Endodermal cell (in vitro differentiated cells): ENCODE data around the gene EML1. TPM values are rescaled to one million over a fixed set of nuclear protein-coding genes. Genes with fewer than 3 reads are reported as not detected.

Source experiments
- DNase-seq: peaks from one replicate; pipeline ENCODE4 v3.0.0-alpha.2; 2017
- H3K27ac ChIP-seq: 2 replicates; pipeline ENCODE4 v1.5.1; 2013; ENCODE audit warnings: mild to moderate bottlenecking, low read depth, low read length, moderate library complexity
- H3K27me3 ChIP-seq: 2 replicates; pipeline ENCODE4 v1.6.1; 2013; ENCODE audit warnings: mild to moderate bottlenecking, low read length, moderate library complexity; ENCODE audit not compliant: insufficient read depth, control insufficient read depth, poor library complexity, severe bottlenecking
- H3K36me3 ChIP-seq: 2 replicates; pipeline ENCODE4 v1.7.0; 2013; ENCODE audit warnings: mild to moderate bottlenecking, low read length, moderate library complexity; ENCODE audit not compliant: control insufficient read depth, insufficient read depth
- H3K4me1 ChIP-seq: one replicate; pipeline ENCODE4 v1.7.0; 2013; ENCODE audit warnings: low read length; ENCODE audit not compliant: control insufficient read depth, insufficient read depth
- H3K4me3 ChIP-seq: 2 replicates; pipeline ENCODE4 v1.5.1; 2013; ENCODE audit warnings: mild to moderate bottlenecking, low read length, moderate library complexity
- H3K9ac ChIP-seq: 2 replicates; pipeline ENCODE4 v1.6.1; 2013; ENCODE audit warnings: mild to moderate bottlenecking, low read length, moderate library complexity; ENCODE audit not compliant: poor library complexity, severe bottlenecking; ENCODE audit errors: extremely low read depth
- H3K9me3 ChIP-seq: 2 replicates; pipeline ENCODE4 v1.6.1; 2013; ENCODE audit warnings: mild to moderate bottlenecking, low read length, moderate library complexity; ENCODE audit not compliant: control insufficient read depth
- H3K27ac Mint-ChIP-seq: 2 replicates; pipeline ENCODE4 v1.8.0; 2020; ENCODE audit warnings: mixed read lengths
- H3K27me3 Mint-ChIP-seq: 2 replicates; pipeline ENCODE4 v1.8.0; 2021; ENCODE audit warnings: mild to moderate bottlenecking, mixed read lengths; ENCODE audit not compliant: insufficient read depth
- H3K36me3 Mint-ChIP-seq: 2 replicates; pipeline ENCODE4 v1.8.0; 2020; ENCODE audit warnings: low read depth, mixed read lengths
- H3K4me1 Mint-ChIP-seq: 2 replicates; pipeline ENCODE4 v1.8.0; 2020; ENCODE audit warnings: mixed read lengths
- H3K4me3 Mint-ChIP-seq: 2 replicates; pipeline ENCODE4 v1.8.0; 2020; ENCODE audit warnings: mild to moderate bottlenecking, moderate library complexity, mixed read lengths
- H3K9me3 Mint-ChIP-seq: 2 replicates; pipeline ENCODE4 v1.8.0; 2020; ENCODE audit warnings: mild to moderate bottlenecking, mixed read lengths
- whole genome bisulfite sequencing, 2 experiments: methylation state at CpG; one replicate each; pipeline versions ENCODE4 v1.1.5 to v1.1.7; 2013; ENCODE audit warnings: missing lambda C conversion rate in 2 of 2, mixed read lengths in 1 of 2; ENCODE audit not compliant: insufficient coverage in 1 of 2, insufficient read length in 1 of 2; 5-methylcytosine and 5-hydroxymethylcytosine counted together
- total RNA-seq, 2 donors: library from RNA; stranded (reverse); fragmentation: NEBNext Ultra II Directional in 1 of 2; extraction: Animal tissue kit (Norgen Biotek cat#: 25700) in 1 of 2; gene quantifications; 2 replicates in 1 of 2; 3 replicates in 1 of 2; pipeline ENCODE4 v1.2.1, GENCODE V29; 2021
- TF ChIP-seq, protein P1 (sequence below): fragments of 200-600 bp; sonication (generic); conservative IDR thresholded peaks from 2 replicates; pipeline ENCODE4 v1.5.0; 2021; ENCODE audit warnings: antibody characterized with exemption, mild to moderate bottlenecking

Gene EML1
- total RNA-seq, 2 donors from 2014 or later = 25.0 to 31.4 TPM

DNA sequence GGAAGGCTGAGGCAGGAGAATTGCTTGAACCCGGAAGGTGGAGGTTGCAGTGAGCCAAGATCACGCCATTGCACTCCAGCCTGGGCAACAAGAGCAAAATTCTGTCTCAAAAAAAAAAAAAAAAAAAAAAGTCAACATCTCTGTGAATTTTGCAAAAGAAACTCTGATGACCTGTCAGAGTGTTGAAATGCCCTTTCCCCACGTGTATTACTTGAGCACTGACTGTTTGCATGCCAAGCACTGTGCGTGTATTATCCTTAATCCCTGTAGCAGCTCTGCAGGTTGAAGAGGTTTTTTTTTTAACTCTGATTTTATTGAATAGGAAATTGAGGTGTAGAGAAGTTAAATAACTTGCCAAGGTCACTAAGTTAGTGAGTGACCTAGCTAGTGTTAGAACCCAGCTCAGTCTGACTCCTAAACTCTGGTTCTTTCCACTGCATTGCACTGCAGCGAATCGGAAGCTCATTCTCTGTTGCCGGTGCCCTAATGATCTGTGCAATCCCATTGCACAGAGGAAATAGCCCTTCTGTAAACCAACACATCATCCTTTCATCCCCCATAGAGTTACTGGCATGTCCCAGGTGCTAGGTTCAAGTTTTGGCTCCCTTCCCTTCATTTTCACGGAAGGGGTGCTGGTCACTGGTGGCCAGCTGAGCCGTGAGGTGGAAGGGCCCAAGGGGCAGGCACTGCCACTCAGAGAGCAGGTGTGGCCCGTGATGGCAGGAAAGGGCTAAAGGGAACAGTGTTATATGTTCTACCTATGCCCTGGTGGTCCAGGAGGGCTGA, 122.3 kb downstream of the EML1 start:
- H3K4me3 ChIP-seq = no peak overlapping the region
- peaks cover 26% of the 10 kb centered on the region for H3K36me3 Mint-ChIP-seq
- TF ChIP-seq, protein P1, sequence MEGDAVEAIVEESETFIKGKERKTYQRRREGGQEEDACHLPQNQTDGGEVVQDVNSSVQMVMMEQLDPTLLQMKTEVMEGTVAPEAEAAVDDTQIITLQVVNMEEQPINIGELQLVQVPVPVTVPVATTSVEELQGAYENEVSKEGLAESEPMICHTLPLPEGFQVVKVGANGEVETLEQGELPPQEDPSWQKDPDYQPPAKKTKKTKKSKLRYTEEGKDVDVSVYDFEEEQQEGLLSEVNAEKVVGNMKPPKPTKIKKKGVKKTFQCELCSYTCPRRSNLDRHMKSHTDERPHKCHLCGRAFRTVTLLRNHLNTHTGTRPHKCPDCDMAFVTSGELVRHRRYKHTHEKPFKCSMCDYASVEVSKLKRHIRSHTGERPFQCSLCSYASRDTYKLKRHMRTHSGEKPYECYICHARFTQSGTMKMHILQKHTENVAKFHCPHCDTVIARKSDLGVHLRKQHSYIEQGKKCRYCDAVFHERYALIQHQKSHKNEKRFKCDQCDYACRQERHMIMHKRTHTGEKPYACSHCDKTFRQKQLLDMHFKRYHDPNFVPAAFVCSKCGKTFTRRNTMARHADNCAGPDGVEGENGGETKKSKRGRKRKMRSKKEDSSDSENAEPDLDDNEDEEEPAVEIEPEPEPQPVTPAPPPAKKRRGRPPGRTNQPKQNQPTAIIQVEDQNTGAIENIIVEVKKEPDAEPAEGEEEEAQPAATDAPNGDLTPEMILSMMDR = no peak
- H3K4me1 ChIP-seq = peaks cover 5% of the 10 kb centered on the region
- H3K36me3 ChIP-seq = peaks cover 36% of the 10 kb centered on the region
- H3K9ac ChIP-seq = no peak overlapping the region
- no peak overlapping the region for H3K27ac Mint-ChIP-seq
- peaks cover 14% of the 10 kb centered on the region for H3K4me1 Mint-ChIP-seq
- WGBS, 2 experiments = 90 to 92% methylated on average over 5 to 10 of the region's 10 CpGs
- no peaks in the 10 kb centered on the region for H3K27me3 Mint-ChIP-seq
- H3K27me3 ChIP-seq = no peaks in the 10 kb centered on the region
- H3K9me3 Mint-ChIP-seq = no peaks in the 10 kb centered on the region
- DNase-seq = no peak
- no peaks in the 10 kb centered on the region for H3K9me3 ChIP-seq
- no peak overlapping the region for H3K4me3 Mint-ChIP-seq
- no peak overlapping the region for H3K27ac ChIP-seq

DNA sequence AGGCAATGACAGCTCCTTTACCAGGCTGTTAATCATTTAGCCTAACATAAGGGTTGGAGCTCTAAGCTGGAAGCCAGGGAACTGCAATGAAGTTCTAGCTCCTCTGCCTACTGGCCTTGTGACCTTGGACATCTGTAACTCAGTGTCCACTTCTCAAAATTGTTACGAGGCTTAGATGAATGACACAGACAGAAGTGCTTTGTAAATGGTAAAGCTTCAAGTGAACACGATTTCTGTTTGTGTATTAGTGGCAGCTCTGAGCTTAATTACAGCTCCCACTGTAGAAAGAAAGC, 122.8 kb downstream of the EML1 start:
- Mint-ChIP-seq H3K4me1 (peaks cover 9% of the 10 kb centered on the region), H3K36me3 (peaks cover 30% of the 10 kb centered on the region), H3K27me3 (no peaks in the 10 kb centered on the region), H3K4me3 (no peak overlapping the region), H3K9me3 (no peaks in the 10 kb centered on the region), H3K27ac (no peak overlapping the region)
- Histone ChIP-seq H3K27ac (no peak overlapping the region), H3K4me3 (no peak overlapping the region), H3K4me1 (no peaks in the 10 kb centered on the region), H3K9me3 (no peaks in the 10 kb centered on the region), H3K36me3 (peaks cover 40% of the 10 kb centered on the region), H3K27me3 (no peaks in the 10 kb centered on the region), H3K9ac (no peak overlapping the region)
- TF ChIP-seq, protein P1 = no peak
- DNase-seq = no peak
- WGBS, 2 experiments = 91% methylated on average over 2 of the region's 2 CpGs; no CpG with 5 or more reads in 1 of the 2 experiments

DNA sequence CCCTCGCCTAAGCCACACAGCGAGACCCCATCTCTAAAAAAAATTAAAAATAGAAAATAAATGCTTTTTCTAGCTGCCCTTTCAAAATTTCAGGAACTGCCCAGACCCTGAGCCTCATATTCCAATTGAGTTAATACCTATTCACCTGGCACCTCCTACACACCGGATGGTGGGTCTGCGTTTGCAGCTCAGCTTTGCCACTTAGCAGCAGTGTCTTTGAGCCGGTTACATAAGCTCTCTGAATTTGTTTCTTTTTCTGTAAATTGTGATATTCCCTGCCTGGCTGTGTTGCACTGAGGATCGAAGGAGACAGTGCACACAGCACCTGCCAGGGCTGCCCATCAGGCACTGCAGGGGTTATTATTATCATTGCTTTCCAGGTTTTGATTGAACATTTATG, 125.6 kb downstream of the EML1 start:
- H3K9ac ChIP-seq = no peak overlapping the region
- no peak overlapping the region for H3K4me3 ChIP-seq

More for the DNA sequence above, 125.6 kb downstream of the EML1 start:
- Histone ChIP-seq H3K9me3 (no peaks in the 10 kb centered on the region), H3K27me3 (no peaks in the 10 kb centered on the region), H3K27ac (no peak overlapping the region), H3K4me1 (no peaks in the 10 kb centered on the region), H3K36me3 (peaks cover 54% of the 10 kb centered on the region)
- no peak overlapping the region for H3K27ac Mint-ChIP-seq
- peaks cover 38% of the 10 kb centered on the region for H3K36me3 Mint-ChIP-seq
- peaks cover 9% of the 10 kb centered on the region for H3K4me1 Mint-ChIP-seq
- H3K9me3 Mint-ChIP-seq = no peaks in the 10 kb centered on the region
- H3K27me3 Mint-ChIP-seq = no peaks in the 10 kb centered on the region
- TF ChIP-seq, protein P1 = no peak
- no peak overlapping the region for H3K4me3 Mint-ChIP-seq
- 81 to 86% methylated on average over 5 to 6 of the region's 6 CpGs for WGBS, 2 experiments
- no peak for DNase-seq
